GM23338 (cell line): Measurements from ENCODE around the gene MEIOB. TPM values are rescaled to one million over a fixed set of nuclear protein-coding genes. Genes with fewer than 3 reads are reported as not detected.

Experiments used
- ATAC-seq: fragments of 200-7000 bp; cut with Tn5 transposase; 3 replicates; pipeline ENCODE4 v1.9.1; 2020
- DNase-seq: peaks from one replicate; pipeline ENCODE4 v3.0.0-alpha.2; 2015; ENCODE audit warnings: low spot score
- H2AFZ ChIP-seq: fragments of 200-600 bp; sonication (generic); 2 replicates; pipeline ENCODE4 v1.8.0; 2016; ENCODE audit warnings: antibody characterized with exemption, mild to moderate bottlenecking, moderate library complexity
- H3F3A ChIP-seq: fragments of 200-600 bp; sonication (generic); replicated peaks from 2 replicates; pipeline ENCODE4 v1.8.0; 2017; ENCODE audit warnings: antibody characterized with exemption, mixed run types, low read depth
- H3K27ac ChIP-seq: fragments of 200-600 bp; sonication (generic); 2 replicates; pipeline ENCODE4 v1.6.1; 2016; ENCODE audit warnings: low read depth
- H3K27me3 ChIP-seq: fragments of 200-600 bp; sonication (generic); 2 replicates; pipeline ENCODE4 v1.8.0; 2016; ENCODE audit warnings: mild to moderate bottlenecking, mixed run types, moderate library complexity; ENCODE audit not compliant: insufficient read depth
- H3K36me3 ChIP-seq: fragments of 200-600 bp; sonication (generic); 2 replicates; pipeline ENCODE4 v1.8.0; 2016; ENCODE audit warnings: mild to moderate bottlenecking; ENCODE audit not compliant: insufficient read depth
- H3K4me1 ChIP-seq: fragments of 200-600 bp; sonication (generic); 2 replicates; pipeline ENCODE4 v1.8.0; 2016; ENCODE audit warnings: mild to moderate bottlenecking, moderate library complexity; ENCODE audit not compliant: insufficient read depth
- H3K4me2 ChIP-seq: fragments of 200-600 bp; sonication (generic); 2 replicates; pipeline ENCODE4 v1.7.1; 2017; ENCODE audit warnings: mixed run types
- H3K4me3 ChIP-seq: fragments of 200-600 bp; sonication (generic); 2 replicates; pipeline ENCODE4 v1.6.1; 2016; ENCODE audit warnings: mixed run types
- H3K79me2 ChIP-seq: fragments of 200-600 bp; sonication (generic); replicated peaks from 2 replicates; pipeline ENCODE4 v1.8.0; 2017; ENCODE audit warnings: mild to moderate bottlenecking; ENCODE audit not compliant: insufficient read depth
- H3K9me2 ChIP-seq: fragments of 200-600 bp; sonication (generic); 2 replicates; pipeline ENCODE4 v1.8.0; 2017; ENCODE audit not compliant: insufficient read depth
- H4K20me1 ChIP-seq: fragments of 200-600 bp; sonication (generic); replicated peaks from 2 replicates; pipeline ENCODE4 v1.8.0; 2017; ENCODE audit warnings: mild to moderate bottlenecking; ENCODE audit not compliant: insufficient read depth
- H3K27ac Mint-ChIP-seq: 2 replicates; pipeline ENCODE4 v1.8.0; 2020; ENCODE audit warnings: inconsistent platforms, mild to moderate bottlenecking, moderate library complexity, mixed read lengths
- H3K27me3 Mint-ChIP-seq: 3 replicates; pipeline ENCODE4 v1.8.0; 2022; ENCODE audit warnings: low read depth, mild to moderate bottlenecking, moderate library complexity, mixed read lengths, inconsistent platforms; ENCODE audit not compliant: insufficient read depth, poor library complexity
- H3K36me3 Mint-ChIP-seq: 3 replicates; pipeline ENCODE4 v1.8.0; 2021; ENCODE audit warnings: low read depth, mild to moderate bottlenecking, inconsistent platforms, moderate library complexity, mixed read lengths
- H3K4me1 Mint-ChIP-seq: 3 replicates; pipeline ENCODE4 v1.8.0; 2020; ENCODE audit warnings: mild to moderate bottlenecking, inconsistent platforms, mixed read lengths
- H3K4me3 Mint-ChIP-seq: 3 replicates; pipeline ENCODE4 v1.8.0; 2021; ENCODE audit warnings: moderate library complexity, mild to moderate bottlenecking, inconsistent platforms, mixed read lengths
- H3K9me3 Mint-ChIP-seq: 3 replicates; pipeline ENCODE4 v1.8.0; 2020; ENCODE audit warnings: moderate library complexity, mild to moderate bottlenecking, inconsistent platforms, mixed read lengths
- CREB1 ChIP-seq: fragments of 250-450 bp; sonication (Bioruptor Pico); IDR thresholded peaks from 2 replicates; pipeline ENCODE4 v1.5.0; 2020; ENCODE audit warnings: low read depth, mild to moderate bottlenecking, moderate library complexity
- ETS1 ChIP-seq: IDR thresholded peaks from 2 replicates; pipeline ENCODE4 v1.6.1; 2016; ENCODE audit warnings: antibody characterized with exemption
- EZH2 ChIP-seq: fragments of 200-600 bp; sonication (generic); IDR thresholded peaks from one replicate; pipeline ENCODE4 v1.8.0; 2017; ENCODE audit warnings: antibody characterized with exemption, mild to moderate bottlenecking, low read depth; ENCODE audit not compliant: unreplicated experiment
- EZH2phosphoT487 ChIP-seq: fragments of 200-600 bp; sonication (generic); IDR thresholded peaks from one replicate; pipeline ENCODE4 v1.8.1; 2018; ENCODE audit warnings: antibody characterized with exemption; ENCODE audit not compliant: unreplicated experiment
- JUNB ChIP-seq: IDR thresholded peaks from one replicate; pipeline ENCODE4 v1.6.1; 2016; ENCODE audit warnings: antibody characterized with exemption; ENCODE audit not compliant: unreplicated experiment
- NANOG ChIP-seq: IDR thresholded peaks from 2 replicates; pipeline ENCODE4 v1.6.1; 2016; ENCODE audit warnings: antibody characterized with exemption, borderline replicate concordance
- POLR2AphosphoS5 ChIP-seq: IDR thresholded peaks from 2 replicates; pipeline ENCODE4 v1.6.1; 2016; ENCODE audit warnings: antibody characterized with exemption, low read depth
- STAT1 ChIP-seq: IDR thresholded peaks from one replicate; pipeline ENCODE4 v1.6.1; 2016; ENCODE audit warnings: antibody characterized with exemption; ENCODE audit not compliant: unreplicated experiment
- ZNF114 ChIP-seq: fragments of 250-450 bp; sonication (Bioruptor Pico); IDR thresholded peaks from 2 replicates; pipeline ENCODE4 v1.5.0; 2020; ENCODE audit warnings: mild to moderate bottlenecking, moderate library complexity
- ZNF331 ChIP-seq: fragments of 250-450 bp; sonication (Bioruptor Pico); IDR thresholded peaks from 2 replicates; pipeline ENCODE4 v1.5.0; 2020; ENCODE audit warnings: low read depth, mild to moderate bottlenecking, moderate library complexity
- ZNF462 ChIP-seq: fragments of 250-450 bp; sonication (Bioruptor Pico); IDR thresholded peaks from 2 replicates; pipeline ENCODE4 v1.5.0; 2020; ENCODE audit warnings: mild to moderate bottlenecking, moderate library complexity
- polyA plus RNA-seq: library from polyadenylated mRNA; unstranded; fragments of >200 nt; fragmentation: Nextera tagmentation; extraction: Ambion mirVana; gene quantifications from 2 replicates; pipeline ENCODE4 v1.2.1, GENCODE V29; 2016
- total RNA-seq: library from RNA; depleted of rRNA; stranded (reverse); fragments of >200 nt; shearing (Covaris generic); gene quantifications from 2 replicates; pipeline ENCODE4 v1.2.3, GENCODE V29; 2014
- TF ChIP-seq, protein P1 (sequence below), 2 experiments: fragments of 200-600 bp in 1 of 2; sonication (generic) in 1 of 2; conservative IDR thresholded peaks; 2 replicates each; pipeline versions ENCODE4 v1.5.1 to v1.6.1; 2016 to 2017; ENCODE audit warnings: antibody characterized with exemption in 2 of 2, low read depth in 2 of 2, mild to moderate bottlenecking in 2 of 2, moderate library complexity in 1 of 2
- TF ChIP-seq, protein P2 (sequence below): IDR thresholded peaks from one replicate; pipeline ENCODE4 v1.6.1; 2018; ENCODE audit warnings: antibody characterized with exemption; ENCODE audit not compliant: unreplicated experiment

Gene MEIOB
- total and polyA plus RNA-seq, 2 experiments from 2014 or later, result 7.3 to 8.7 TPM

- no peaks in the 10 kb centered on the region for H3K27me3 ChIP-seq
- no peak overlapping the region for H3K27ac ChIP-seq
- H3F3A ChIP-seq, result no peaks in the 10 kb centered on the region
- Mint-ChIP-seq H3K27me3 (peaks cover 12% of the 10 kb centered on the region), H3K36me3 (no peaks in the 10 kb centered on the region), H3K4me3 (no peak overlapping the region), H3K9me3 (no peaks in the 10 kb centered on the region), H3K4me1 (0 out of 3 replicates have a peak, but pooled peaks cover 6% of the 10 kb centered on the region), H3K27ac (no peak overlapping the region)
- no peaks in the 10 kb centered on the region for H3K4me1 ChIP-seq
- no peaks in the 10 kb centered on the region for H4K20me1 ChIP-seq
- H3K4me3 ChIP-seq, result no peak overlapping the region
- no peaks in the 10 kb centered on the region for H3K79me2 ChIP-seq
- no peaks in the 10 kb centered on the region for H3K9me2 ChIP-seq
- TF ChIP-seq JUNB, result no peak
- TF ChIP-seq, protein P1, sequence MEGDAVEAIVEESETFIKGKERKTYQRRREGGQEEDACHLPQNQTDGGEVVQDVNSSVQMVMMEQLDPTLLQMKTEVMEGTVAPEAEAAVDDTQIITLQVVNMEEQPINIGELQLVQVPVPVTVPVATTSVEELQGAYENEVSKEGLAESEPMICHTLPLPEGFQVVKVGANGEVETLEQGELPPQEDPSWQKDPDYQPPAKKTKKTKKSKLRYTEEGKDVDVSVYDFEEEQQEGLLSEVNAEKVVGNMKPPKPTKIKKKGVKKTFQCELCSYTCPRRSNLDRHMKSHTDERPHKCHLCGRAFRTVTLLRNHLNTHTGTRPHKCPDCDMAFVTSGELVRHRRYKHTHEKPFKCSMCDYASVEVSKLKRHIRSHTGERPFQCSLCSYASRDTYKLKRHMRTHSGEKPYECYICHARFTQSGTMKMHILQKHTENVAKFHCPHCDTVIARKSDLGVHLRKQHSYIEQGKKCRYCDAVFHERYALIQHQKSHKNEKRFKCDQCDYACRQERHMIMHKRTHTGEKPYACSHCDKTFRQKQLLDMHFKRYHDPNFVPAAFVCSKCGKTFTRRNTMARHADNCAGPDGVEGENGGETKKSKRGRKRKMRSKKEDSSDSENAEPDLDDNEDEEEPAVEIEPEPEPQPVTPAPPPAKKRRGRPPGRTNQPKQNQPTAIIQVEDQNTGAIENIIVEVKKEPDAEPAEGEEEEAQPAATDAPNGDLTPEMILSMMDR (conservative IDR thresholded peaks at IDR 0.05; ENCODE audit: low read depth in 2 of 2), result no peak
- no peak for TF ChIP-seq EZH2phosphoT487
- TF ChIP-seq NANOG, result no peak
- TF ChIP-seq ZNF462 (CRISPR knock-in tag), result no peak
- TF ChIP-seq POLR2AphosphoS5, result no peak
- TF ChIP-seq, protein P2, sequence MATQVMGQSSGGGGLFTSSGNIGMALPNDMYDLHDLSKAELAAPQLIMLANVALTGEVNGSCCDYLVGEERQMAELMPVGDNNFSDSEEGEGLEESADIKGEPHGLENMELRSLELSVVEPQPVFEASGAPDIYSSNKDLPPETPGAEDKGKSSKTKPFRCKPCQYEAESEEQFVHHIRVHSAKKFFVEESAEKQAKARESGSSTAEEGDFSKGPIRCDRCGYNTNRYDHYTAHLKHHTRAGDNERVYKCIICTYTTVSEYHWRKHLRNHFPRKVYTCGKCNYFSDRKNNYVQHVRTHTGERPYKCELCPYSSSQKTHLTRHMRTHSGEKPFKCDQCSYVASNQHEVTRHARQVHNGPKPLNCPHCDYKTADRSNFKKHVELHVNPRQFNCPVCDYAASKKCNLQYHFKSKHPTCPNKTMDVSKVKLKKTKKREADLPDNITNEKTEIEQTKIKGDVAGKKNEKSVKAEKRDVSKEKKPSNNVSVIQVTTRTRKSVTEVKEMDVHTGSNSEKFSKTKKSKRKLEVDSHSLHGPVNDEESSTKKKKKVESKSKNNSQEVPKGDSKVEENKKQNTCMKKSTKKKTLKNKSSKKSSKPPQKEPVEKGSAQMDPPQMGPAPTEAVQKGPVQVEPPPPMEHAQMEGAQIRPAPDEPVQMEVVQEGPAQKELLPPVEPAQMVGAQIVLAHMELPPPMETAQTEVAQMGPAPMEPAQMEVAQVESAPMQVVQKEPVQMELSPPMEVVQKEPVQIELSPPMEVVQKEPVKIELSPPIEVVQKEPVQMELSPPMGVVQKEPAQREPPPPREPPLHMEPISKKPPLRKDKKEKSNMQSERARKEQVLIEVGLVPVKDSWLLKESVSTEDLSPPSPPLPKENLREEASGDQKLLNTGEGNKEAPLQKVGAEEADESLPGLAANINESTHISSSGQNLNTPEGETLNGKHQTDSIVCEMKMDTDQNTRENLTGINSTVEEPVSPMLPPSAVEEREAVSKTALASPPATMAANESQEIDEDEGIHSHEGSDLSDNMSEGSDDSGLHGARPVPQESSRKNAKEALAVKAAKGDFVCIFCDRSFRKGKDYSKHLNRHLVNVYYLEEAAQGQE, result no peak
- TF ChIP-seq CREB1 (CRISPR knock-in tag), result no peak
- TF ChIP-seq STAT1, result no peak
- no peak for TF ChIP-seq ZNF331
- no peak for TF ChIP-seq ZNF114 (CRISPR knock-in tag)
- TF ChIP-seq EZH2, result no peak
- TF ChIP-seq ETS1, result no peak
- no peak for ATAC-seq
- DNase-seq, result no peak
- no peak overlapping the region for H2AFZ ChIP-seq
- H3K36me3 ChIP-seq, result no peaks in the 10 kb centered on the region
- H3K4me2 ChIP-seq, result no peak overlapping the region
These were observed 30.7 kb upstream of the MEIOB start for GRCh38 chr16:1902547-1903219.
